ENCODE measurements around the gene RNF166. TPM values are rescaled to one million over a fixed set of nuclear protein-coding genes. Genes with fewer than 3 reads are reported as not detected.

RNF166 gene
- total and polyA plus RNA-seq, 2 of the 13 experiments (the other 11 are each of a cell fraction or from before 2014, with no cell fraction given): 21.4 to 23.0 TPM

DNA sequence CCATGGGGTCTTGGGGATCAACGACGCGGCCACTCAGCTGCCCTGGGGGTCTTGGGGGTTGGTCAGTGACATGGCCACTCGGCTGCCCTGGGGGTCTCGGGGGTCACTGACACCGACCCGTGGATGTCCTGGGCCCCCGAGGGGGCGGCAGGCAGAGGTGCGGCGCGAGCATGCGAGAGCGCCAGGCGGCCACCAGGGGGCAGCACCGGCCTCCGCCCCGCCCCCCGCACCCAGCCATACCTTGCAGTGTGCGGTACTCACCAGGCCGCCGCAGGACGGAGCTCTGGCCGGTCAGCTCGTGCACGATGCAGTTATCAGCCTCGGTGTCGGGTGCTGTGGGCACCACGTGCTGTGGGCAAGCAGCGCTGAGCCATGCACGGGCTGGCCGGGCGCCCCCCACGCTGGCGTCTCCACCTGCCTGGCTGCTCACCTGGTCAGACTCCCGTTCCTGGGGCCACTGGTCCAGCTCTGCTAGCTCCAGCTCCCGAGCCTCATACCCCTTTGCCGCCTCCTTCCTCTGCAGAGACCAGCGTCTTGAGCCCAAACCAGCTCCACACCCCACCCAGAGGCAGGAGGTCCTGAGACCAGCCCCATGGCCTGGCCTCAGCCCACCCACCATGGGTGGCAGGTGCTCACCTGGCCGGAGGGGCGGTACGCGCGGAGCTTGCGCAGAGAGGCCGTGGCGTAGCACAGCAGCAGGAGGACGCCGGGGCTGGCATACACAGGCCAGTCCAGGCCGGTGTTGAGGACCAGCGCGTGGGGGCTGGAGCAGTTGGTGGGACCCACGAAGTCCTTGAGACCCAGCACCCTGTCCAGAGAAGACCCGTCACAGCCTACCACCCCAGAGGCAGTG lies 31.3 kb upstream of the RNF166 start (continued):
- TF ChIP-seq, protein P1, sequence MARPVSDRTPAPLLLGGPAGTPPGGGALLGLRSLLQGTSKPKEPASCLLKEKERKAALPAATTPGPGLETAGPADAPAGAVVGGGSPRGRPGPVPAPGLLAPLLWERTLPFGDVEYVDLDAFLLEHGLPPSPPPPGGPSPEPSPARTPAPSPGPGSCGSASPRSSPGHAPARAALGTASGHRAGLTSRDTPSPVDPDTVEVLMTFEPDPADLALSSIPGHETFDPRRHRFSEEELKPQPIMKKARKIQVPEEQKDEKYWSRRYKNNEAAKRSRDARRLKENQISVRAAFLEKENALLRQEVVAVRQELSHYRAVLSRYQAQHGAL (CRISPR knock-in tag; IDR thresholded peaks at IDR 0.05; ENCODE audit: not compliant biosample characterization): no peak
- TF ChIP-seq HNRNPL (IDR thresholded peaks at IDR 0.05; ENCODE audit: low read depth, low read length): 0 out of 2 replicates have a peak, but pooled peaks have one; percentile 56
- no peak for TF ChIP-seq MED8 (CRISPR knock-in tag; IDR thresholded peaks at IDR 0.05; ENCODE audit: insufficient replicate concordance)
- TF ChIP-seq ZNF782 (CRISPR knock-in tag; IDR thresholded peaks at IDR 0.05; ENCODE audit: borderline replicate concordance): peak; percentile 73; the same call in 1 of the 2 replicates
- TF ChIP-seq TBX3 (IDR thresholded peaks at IDR 0.05; ENCODE audit: borderline replicate concordance): no peak
- no peak for TF ChIP-seq DPF2 (CRISPR knock-in tag; IDR thresholded peaks at IDR 0.05; ENCODE audit: borderline replicate concordance, low read depth)
- 0 out of 2 replicates have a peak, but pooled peaks have one; percentile 23 for TF ChIP-seq ZNF33B (CRISPR knock-in tag; IDR thresholded peaks at IDR 0.05)
- no peak for TF ChIP-seq ZMYM3 (CRISPR knock-in tag; IDR thresholded peaks at IDR 0.05)
- TF ChIP-seq, protein P2, sequence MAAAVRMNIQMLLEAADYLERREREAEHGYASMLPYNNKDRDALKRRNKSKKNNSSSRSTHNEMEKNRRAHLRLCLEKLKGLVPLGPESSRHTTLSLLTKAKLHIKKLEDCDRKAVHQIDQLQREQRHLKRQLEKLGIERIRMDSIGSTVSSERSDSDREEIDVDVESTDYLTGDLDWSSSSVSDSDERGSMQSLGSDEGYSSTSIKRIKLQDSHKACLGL (CRISPR knock-in tag; IDR thresholded peaks at IDR 0.05): no peak
- 0 out of 2 replicates have a peak, but pooled peaks have one; percentile 37 for TF ChIP-seq ZNF598 (CRISPR knock-in tag; IDR thresholded peaks at IDR 0.05; ENCODE audit: borderline replicate concordance)
- TF ChIP-seq THAP11 (CRISPR knock-in tag; IDR thresholded peaks at IDR 0.05): 0 out of 2 replicates have a peak, but pooled peaks have one; percentile 20
- peak; percentile 90 for TF ChIP-seq KDM2A (CRISPR knock-in tag; IDR thresholded peaks at IDR 0.05; ENCODE audit: borderline replicate concordance, low read depth)
- TF ChIP-seq ZFP41 (CRISPR knock-in tag; IDR thresholded peaks at IDR 0.05; ENCODE audit: borderline replicate concordance): no peak
- TF ChIP-seq, protein P3, sequence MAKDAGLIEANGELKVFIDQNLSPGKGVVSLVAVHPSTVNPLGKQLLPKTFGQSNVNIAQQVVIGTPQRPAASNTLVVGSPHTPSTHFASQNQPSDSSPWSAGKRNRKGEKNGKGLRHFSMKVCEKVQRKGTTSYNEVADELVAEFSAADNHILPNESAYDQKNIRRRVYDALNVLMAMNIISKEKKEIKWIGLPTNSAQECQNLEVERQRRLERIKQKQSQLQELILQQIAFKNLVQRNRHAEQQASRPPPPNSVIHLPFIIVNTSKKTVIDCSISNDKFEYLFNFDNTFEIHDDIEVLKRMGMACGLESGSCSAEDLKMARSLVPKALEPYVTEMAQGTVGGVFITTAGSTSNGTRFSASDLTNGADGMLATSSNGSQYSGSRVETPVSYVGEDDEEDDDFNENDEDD (CRISPR knock-in tag; IDR thresholded peaks at IDR 0.05; ENCODE audit: borderline replicate concordance): peak; percentile 64; the same call in 1 of the 2 replicates
- TF ChIP-seq, protein P4, sequence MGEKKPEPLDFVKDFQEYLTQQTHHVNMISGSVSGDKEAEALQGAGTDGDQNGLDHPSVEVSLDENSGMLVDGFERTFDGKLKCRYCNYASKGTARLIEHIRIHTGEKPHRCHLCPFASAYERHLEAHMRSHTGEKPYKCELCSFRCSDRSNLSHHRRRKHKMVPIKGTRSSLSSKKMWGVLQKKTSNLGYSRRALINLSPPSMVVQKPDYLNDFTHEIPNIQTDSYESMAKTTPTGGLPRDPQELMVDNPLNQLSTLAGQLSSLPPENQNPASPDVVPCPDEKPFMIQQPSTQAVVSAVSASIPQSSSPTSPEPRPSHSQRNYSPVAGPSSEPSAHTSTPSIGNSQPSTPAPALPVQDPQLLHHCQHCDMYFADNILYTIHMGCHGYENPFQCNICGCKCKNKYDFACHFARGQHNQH (CRISPR knock-in tag; IDR thresholded peaks at IDR 0.05): peak; percentile 30; the same call in 1 of the 2 replicates
- TF ChIP-seq ARNTL (CRISPR knock-in tag; IDR thresholded peaks at IDR 0.05): 0 out of 2 replicates have a peak, but pooled peaks have one; percentile 44
- 0 out of 2 replicates have a peak, but pooled peaks have one; percentile 35 for TF ChIP-seq CBX5 (CRISPR knock-in tag; IDR thresholded peaks at IDR 0.05; ENCODE audit: borderline replicate concordance)
- 0 out of 2 replicates have a peak, but pooled peaks have one; percentile 37 for TF ChIP-seq YEATS2 (CRISPR knock-in tag; IDR thresholded peaks at IDR 0.05; ENCODE audit: borderline replicate concordance)
- TF ChIP-seq HOXA5 (CRISPR knock-in tag; IDR thresholded peaks at IDR 0.05): no peak
- peak; percentile 44 for TF ChIP-seq HNRNPLL (IDR thresholded peaks at IDR 0.05; ENCODE audit: low read depth, low read length, poor library complexity, severe bottlenecking)
- no peak for TF ChIP-seq ZNF644 (CRISPR knock-in tag; IDR thresholded peaks at IDR 0.05; ENCODE audit: low read depth)
- no peak for TF ChIP-seq ZNF124 (CRISPR knock-in tag; IDR thresholded peaks at IDR 0.05)
- TF ChIP-seq RELA (CRISPR knock-in tag; IDR thresholded peaks at IDR 0.05): 0 out of 2 replicates have a peak, but pooled peaks have one; percentile 65
- no peak for TF ChIP-seq ZNF235 (CRISPR knock-in tag; IDR thresholded peaks at IDR 0.05; ENCODE audit: borderline replicate concordance)
- TF ChIP-seq PPARG (CRISPR knock-in tag; conservative IDR thresholded peaks at IDR 0.05): 0 out of 2 replicates have a peak, but pooled peaks have one; percentile 31
- no peak for TF ChIP-seq LCORL (IDR thresholded peaks at IDR 0.05)
- TF ChIP-seq LCORL (CRISPR knock-in tag; IDR thresholded peaks at IDR 0.05): peak; percentile 40; the same call in 1 of the 2 replicates
